ENCODE measurements around the gene RBPJ.
A peak's percentile ranks its signal among the peaks of the same experiment; 100 is the strongest.

Gene RBPJ

DNA sequence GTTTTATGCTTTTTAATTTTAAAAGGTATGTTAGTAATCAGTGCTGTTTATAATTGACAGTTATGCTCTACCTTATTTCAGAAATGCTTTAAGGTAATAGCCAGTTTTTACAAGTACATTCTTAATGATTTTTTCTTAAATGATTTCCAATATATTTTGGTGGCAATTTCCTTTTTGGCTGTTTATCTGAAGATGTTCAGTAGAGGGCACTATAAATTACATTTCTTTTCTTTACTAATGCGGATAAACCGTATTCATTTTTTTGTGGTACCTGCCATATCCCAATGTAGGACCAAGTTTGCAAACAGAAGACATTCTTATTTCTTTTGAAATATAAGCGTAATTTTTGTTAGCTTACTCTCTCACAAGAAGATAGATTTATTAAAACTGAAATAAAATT, 104.0 kb downstream of the RBPJ start:
- no peak for TF ChIP-seq ZFX (IDR thresholded peaks at IDR 0.05; ENCODE audit: borderline replicate concordance)
- TF ChIP-seq, protein P1, sequence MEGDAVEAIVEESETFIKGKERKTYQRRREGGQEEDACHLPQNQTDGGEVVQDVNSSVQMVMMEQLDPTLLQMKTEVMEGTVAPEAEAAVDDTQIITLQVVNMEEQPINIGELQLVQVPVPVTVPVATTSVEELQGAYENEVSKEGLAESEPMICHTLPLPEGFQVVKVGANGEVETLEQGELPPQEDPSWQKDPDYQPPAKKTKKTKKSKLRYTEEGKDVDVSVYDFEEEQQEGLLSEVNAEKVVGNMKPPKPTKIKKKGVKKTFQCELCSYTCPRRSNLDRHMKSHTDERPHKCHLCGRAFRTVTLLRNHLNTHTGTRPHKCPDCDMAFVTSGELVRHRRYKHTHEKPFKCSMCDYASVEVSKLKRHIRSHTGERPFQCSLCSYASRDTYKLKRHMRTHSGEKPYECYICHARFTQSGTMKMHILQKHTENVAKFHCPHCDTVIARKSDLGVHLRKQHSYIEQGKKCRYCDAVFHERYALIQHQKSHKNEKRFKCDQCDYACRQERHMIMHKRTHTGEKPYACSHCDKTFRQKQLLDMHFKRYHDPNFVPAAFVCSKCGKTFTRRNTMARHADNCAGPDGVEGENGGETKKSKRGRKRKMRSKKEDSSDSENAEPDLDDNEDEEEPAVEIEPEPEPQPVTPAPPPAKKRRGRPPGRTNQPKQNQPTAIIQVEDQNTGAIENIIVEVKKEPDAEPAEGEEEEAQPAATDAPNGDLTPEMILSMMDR (IDR thresholded peaks at IDR 0.05): peak; percentile 32
- no peak overlapping the region for H3K27ac ChIP-seq

DNA sequence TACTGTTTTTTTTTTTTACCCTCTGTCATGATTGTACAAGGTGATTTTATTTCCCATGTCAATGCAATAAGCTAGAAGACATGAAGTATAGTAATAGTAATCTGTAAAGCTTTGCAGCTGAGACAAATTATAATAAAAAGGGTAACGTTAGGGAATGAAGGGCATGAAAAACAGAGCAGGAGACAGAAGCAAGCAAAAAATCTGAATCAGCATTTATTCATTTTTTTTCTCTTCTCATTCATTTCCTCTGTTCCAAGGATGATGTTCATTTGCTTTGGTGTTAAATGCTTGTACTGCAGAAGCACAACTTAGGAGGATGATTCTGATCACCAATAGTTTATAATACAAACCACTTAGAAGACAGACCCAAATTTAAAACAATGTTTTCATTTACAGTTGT, 105.1 kb downstream of the RBPJ start:
- TF ChIP-seq, protein P1 (IDR thresholded peaks at IDR 0.05): no peak
- TF ChIP-seq ZFX (IDR thresholded peaks at IDR 0.05; ENCODE audit: borderline replicate concordance): no peak
- no peak overlapping the region for H3K27ac ChIP-seq

DNA sequence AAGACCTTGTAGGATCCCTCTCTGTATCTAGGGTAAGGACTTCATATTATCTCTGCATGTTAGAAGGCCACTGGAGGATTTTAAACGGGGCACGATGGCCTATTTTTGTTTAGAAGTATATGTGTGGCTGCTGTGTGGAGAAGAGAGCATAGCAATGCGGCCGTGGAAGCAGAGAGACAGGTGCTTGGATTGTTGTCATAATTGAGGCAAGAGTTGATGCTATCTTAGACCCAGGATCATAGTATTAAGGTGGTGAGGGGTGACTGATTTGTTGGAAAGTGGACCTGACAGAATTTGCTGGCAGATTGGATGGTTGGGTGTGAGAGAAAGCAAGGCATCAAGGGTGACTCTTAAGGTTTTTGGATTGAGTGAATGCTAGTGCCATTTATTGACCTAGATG, 106.1 kb downstream of the RBPJ start:
- no peak overlapping the region for H3K27ac ChIP-seq
- no peak for TF ChIP-seq ZFX (IDR thresholded peaks at IDR 0.05; ENCODE audit: borderline replicate concordance)
- TF ChIP-seq, protein P1 (IDR thresholded peaks at IDR 0.05): no peak

DNA sequence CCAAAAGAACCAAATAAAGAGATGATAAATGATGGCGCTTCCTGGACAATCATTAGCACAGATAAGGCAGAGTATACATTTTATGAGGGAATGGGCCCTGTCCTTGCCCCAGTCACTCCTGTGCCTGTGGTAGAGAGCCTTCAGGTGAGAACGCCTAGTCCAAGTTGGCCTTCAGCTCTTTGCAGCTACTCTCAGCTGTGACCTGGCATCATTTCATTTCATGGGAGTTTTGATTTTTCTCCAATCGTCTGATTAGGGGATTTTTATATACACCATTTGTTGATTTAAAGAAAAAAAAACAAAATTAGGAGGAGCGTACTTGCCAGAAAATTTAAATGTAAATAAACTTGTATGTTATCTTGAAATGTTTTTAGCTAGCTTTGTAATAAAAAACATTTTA, 109.1 kb downstream of the RBPJ start:
- no peak for TF ChIP-seq ZFX (IDR thresholded peaks at IDR 0.05; ENCODE audit: borderline replicate concordance)
- TF ChIP-seq, protein P1 (IDR thresholded peaks at IDR 0.05): no peak
- no peak overlapping the region for H3K27ac ChIP-seq

DNA sequence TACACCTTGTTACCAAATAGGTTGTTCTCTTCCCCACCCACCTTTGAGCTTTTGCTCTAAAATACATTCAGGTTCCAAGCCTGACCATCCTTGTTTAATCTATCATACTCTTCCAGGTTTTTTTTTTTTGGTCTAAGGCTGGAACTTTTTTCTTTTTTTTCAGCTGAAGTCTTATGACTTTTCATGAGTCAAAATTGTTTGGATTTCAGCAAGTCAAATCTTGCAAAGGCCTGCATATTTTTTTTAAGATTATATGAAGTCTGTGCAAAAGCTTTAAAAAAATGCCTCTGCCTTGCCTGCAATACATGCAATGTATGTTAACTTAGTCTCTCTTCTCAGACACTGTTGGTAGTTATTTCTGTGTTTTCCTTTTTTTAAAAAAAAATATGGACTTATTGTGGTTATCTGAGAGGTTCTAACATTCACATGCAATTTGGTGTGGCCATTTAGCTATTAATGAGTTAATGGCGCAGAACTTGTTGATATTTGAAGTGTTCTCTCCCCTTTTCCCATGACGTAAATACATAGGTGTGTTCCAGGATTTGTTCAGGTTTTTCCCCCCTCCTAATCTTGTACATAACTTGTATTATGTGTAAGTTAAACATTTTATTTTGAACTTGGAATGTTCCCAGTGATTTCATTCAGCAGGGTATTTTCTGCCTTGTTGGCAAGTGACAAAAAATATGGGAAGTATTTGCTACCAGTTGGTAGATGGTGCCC, 110.8 kb downstream of the RBPJ start:
- no peak overlapping the region for H3K27ac ChIP-seq
- TF ChIP-seq ZFX (IDR thresholded peaks at IDR 0.05; ENCODE audit: borderline replicate concordance): no peak
- TF ChIP-seq, protein P1 (IDR thresholded peaks at IDR 0.05): no peak

DNA sequence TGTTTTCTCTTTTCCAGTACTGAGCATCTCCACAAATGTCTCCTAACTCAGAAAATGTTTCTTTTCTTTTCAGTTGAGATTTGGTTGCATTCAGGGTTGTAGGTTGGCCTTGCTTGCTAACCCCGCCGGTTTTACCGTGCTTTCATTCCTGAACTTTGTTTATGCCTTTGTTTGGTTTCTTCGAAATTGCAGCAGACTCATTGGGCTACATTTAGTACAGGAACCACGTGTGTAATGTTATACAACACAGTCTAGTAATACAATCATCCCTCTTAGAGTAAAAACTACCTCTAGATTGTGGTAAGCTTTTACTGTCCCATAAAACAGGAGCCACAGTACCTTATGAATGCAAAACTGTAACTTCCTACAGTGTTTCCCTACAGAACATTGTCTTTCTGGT, 111.6 kb downstream of the RBPJ start:
- TF ChIP-seq ZFX (IDR thresholded peaks at IDR 0.05; ENCODE audit: borderline replicate concordance): no peak
- TF ChIP-seq, protein P1 (IDR thresholded peaks at IDR 0.05): no peak
- no peak overlapping the region for H3K27ac ChIP-seq

DNA sequence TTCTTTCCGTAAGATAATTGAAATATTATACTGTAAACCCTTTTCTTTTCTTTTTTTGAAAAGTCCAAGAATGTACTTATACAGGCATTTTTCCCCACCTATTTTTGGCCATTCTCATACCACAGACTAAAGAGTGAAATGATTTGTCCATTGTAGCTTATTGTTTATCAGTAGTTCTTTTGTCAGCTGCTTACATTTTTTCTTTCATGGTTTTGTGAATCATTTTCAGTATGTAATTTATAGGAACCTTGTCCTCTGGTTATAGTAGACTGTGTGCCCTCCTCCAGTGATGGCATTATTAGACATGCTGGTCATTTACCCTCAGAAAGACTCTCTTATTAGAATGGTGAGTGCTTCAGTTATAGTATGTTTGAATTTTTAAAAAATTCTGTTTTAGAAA, 112.7 kb downstream of the RBPJ start:
- TF ChIP-seq ZFX (IDR thresholded peaks at IDR 0.05; ENCODE audit: borderline replicate concordance): no peak
- TF ChIP-seq, protein P1 (IDR thresholded peaks at IDR 0.05): no peak
- H3K27ac ChIP-seq: no peak overlapping the region
